NCI-H2227 (cell line): ENCODE data around the gene TMEM271.

ENCODE experiments used
- DNase-seq: peaks from one replicate; lab custom pipeline; 2025; ENCODE audit not compliant: unreplicated experiment; lab: John Stamatoyannopoulos, UW

Gene TMEM271, protein sequence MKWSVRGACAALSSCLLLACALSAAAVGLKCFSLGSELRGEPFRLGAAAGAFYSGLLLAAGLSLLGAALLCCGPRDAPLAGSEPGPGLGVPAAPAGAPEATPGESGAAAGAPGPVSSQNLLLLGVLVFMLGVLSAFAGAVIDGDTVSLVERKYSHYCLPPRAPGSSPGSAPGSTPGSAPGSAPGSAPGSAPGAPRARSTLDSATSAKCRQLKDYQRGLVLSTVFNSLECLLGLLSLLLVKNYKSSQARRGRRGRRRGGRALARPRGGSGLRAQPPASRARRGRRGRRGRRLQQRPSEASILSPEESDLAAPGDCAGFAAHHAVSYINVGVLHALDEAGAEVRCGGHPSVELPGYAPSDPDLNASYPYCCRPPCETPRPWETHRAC

GRCh38 chr4:576245-576821, at the start of gene TMEM271:
Gene TMEM271 (minus strand): TSS chr4:576295. CDS start chr4:576062, 233 bp downstream.
- DNase-seq, result peak; percentile 64

- no peak for DNase-seq
Measured at GRCh38 chr4:625631-626161, 49.6 kb upstream of the TMEM271 start.

GRCh38 chr4:624705-625590, 48.9 kb upstream of the TMEM271 start, which contains the start of gene PDE6B:
Gene PDE6B (plus strand): TSS chr4:625573. CDS start chr4:625627, 54 bp downstream.
- DNase-seq, result no peak

DNA sequence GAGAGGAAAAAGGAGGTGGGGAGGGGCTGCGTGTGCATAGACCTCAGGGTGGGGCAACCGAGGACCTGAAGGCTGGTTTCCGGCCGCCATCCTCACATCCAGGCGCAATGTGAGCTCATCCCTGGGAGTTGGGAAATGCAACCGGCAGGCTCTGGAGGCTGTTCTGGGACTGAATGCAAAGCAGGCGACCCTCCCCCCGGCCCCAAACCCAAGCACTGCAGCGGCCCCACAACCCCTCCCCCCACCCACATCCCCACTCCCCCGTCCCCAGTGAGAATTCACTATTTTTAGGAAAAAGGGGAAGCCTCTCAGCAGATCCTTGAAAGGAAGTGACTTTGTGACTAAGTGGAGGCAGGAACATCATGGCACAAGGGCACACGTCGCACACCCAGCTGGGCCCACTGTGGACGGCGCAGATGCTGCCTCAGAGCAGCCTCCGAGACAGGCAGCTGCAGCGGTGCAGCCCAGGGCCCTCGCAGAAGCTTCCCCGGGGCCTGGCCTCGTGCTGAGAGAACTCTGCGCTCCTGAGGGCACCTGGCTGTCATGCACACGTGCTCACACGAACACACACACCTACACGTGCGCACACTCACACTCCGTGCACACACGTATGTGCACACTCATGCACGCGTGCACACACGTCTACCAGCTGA, 47.9 kb upstream of the TMEM271 start:
- DNase-seq, result no peak

- no peak for DNase-seq
Measured at GRCh38 chr4:622996-623913, 47.2 kb upstream of the TMEM271 start.

- DNase-seq, result no peak
Measured at GRCh38 chr4:622071-622995, 46.2 kb upstream of the TMEM271 start.

DNA sequence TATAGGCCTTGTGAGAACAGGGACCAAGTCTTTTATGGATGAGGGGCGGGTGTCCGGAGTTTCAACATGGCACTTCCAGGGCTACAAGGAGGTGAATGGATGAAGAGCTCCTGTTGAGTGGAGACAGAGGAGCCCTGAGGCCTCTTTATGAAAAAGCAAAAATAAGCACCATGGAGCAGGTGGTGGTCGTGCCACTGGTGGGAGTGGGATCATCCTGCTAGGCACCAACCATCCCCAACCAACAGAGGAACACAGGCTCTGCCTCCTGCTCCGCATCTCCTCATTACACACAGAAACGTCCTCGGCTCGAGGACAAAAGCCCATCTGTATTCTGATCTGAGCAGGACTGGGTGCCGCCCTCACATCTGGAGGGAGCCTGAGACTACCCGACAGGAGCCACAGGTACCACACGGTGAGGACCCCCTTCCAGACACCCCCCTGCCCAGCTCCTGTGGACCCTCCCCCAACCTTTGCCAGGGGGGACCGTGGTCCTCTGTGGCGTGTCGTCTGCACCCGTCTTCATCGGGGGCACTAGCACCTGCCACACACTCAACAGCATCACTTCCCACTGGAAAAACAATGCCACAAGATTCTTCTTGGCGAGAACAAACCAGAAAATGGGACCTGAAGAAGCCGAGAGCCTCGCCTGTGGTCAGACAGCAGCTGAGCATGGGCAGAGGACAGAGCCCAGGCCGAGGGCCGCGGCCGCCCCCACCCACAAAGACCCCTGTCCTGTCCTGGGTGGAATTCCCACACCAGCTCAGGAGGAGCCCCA, 45.4 kb upstream of the TMEM271 start:
- DNase-seq, result no peak

GRCh38 chr4:620851-621261, 44.8 kb upstream of the TMEM271 start:
- no peak for DNase-seq

DNA sequence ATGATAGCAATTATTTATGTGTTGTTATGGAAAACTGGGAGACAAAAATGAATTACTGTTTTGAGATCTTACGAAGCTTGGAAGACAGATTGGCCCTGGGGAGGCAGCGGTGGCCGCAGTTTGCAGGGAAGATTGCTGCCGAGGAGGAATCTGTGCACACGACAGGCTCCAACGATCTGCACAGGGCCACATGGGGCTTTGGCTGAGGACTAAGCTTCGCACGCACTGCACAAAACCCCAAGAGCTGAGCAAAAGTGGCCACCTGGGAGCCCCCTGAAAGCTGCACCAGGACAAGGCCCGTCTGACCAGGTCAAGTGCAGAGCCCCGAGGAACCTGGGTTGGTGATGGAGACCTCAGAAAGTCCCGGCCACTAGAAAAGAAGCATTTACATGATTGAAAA, 44.1 kb upstream of the TMEM271 start:
- DNase-seq, result no peak

GRCh38 chr4:617644-618641, 41.8 kb upstream of the TMEM271 start:
- DNase-seq, result no peak

DNA sequence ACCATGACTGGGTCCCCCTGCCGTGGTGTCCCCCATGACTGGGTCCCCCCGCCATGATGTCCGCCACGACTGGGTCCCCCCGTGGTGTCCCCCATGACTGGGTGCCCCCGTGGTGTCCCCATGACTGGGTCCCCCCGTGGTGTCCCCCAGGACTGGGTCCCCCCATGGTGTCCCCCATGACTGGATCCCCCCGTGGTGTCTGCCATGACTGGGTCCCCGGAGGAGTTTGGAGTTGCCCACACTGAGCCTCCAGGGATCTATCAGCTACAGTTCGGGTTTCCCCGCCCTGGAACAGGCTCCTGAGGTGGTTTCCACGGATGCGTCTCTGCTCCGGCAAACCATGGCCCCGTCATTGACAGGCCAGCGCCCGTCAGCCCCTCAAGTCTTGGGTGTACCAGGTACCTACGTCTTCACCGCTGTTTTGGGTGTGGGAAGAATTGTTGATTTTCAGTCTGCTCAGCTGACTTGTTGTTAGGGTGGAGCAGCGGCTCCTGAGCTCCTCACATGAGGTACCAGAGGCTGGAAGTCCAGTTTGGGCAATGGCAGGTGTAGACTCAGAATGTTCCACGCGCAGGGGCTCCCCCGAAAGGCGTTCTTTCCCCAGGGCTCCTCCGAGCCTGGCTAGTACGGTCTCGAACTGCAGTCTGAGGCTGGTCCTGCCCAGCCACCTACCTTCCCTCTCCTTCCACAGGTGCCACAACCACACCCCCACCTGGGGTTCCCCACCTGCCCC, 41.0 kb upstream of the TMEM271 start:
- no peak for DNase-seq

- no peak for DNase-seq
Measured at GRCh38 chr4:616091-616490, 40.0 kb upstream of the TMEM271 start.

- no peak for DNase-seq
Measured at GRCh38 chr4:613126-613525, 37.0 kb upstream of the TMEM271 start.

GRCh38 chr4:612749-613125, 36.6 kb upstream of the TMEM271 start:
- no peak for DNase-seq

- no peak for DNase-seq
Measured at GRCh38 chr4:612052-612748, 36.1 kb upstream of the TMEM271 start.
